Dermis lymphatic vessel endothelial cell (primary cell): Measurements from ENCODE around the gene DIDO1. TPM values are rescaled to one million over a fixed set of nuclear protein-coding genes. Genes with fewer than 3 reads are reported as not detected.

ENCODE experiments used
- total RNA-seq: library from RNA; depleted of rRNA; stranded (reverse); fragments of >200 nt; gene quantifications from 2 replicates; pipeline ENCODE4 v1.2.1, GENCODE V29; 2014

The DIDO1 gene
- total RNA-seq: 28.1 and 31.2 TPM in 2 replicates

GRCh38 chr20:62926229-62927127 is at the start of gene DIDO1:
Gene DIDO1, minus strand, starts transcription at chr20:62926505.

DNA sequence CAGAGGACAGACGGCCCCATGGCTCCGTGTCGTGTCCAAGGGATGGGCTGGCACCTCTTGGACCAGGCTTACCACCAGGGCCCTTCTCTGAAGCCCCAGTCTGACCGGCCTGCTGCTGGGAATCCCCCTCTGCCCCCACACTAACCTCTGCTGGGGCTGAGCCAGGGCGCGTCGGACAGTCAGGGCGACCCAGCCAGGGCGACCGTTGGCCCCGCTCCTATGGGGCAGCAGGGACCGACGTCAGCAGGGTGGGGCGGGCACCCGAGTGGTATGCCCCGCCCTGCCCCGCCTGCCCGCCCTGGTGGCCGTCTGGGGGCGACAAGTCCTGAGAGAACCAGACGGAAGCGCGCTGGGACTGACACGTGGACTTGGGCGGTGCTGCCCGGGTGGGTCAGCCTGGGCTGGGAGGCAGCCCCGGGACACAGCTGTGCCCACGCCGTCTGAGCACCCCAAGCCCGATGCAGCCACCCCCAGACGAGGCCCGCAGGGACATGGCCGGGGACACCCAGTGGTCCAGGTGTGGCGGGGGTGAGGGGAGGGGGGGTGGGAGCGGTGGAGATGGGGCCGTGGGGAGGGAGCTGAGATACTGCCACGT is 26.2 kb upstream of the DIDO1 start, which contains the start of gene SLC17A9:
SLC17A9 (plus strand) TSS at position 337 of the 595 bp plus-strand sequence; CDS start at position 459, 122 bp downstream.

GRCh38 chr20:62938105-62938888 is 12.0 kb upstream of the DIDO1 start, which contains the start of gene GID8:
Gene GID8, plus strand, starts transcription at chr20:62938147. Its CDS starts 3,356 bp downstream, at chr20:62941503.

GRCh38 chr20:62861726-62862336 is 64.5 kb downstream of the DIDO1 start, which contains the start of gene TCFL5:
Gene TCFL5, minus strand, starts transcription at chr20:62861822. Its CDS starts 152 bp downstream, at chr20:62861670.

Other genes with a start within 250 kb of the DIDO1 start
- not detected in 2 replicates for gene NTSR1, start 217.7 kb downstream of the DIDO1 start, total RNA-seq
- gene MRGBP, start 130.0 kb downstream of the DIDO1 start, total RNA-seq: 16.0 and 17.7 TPM in 2 replicates
- 20.2 and 20.5 TPM in 2 replicates for gene OGFR, start 121.7 kb downstream of the DIDO1 start, total RNA-seq
- 1.0 and 1.3 TPM in 2 replicates for gene COL9A3, start 109.5 kb downstream of the DIDO1 start, total RNA-seq
- gene TCFL5, start 64.7 kb downstream of the DIDO1 start, total RNA-seq: 13.1 and 13.5 TPM in 2 replicates
- gene GID8, start 11.6 kb upstream of the DIDO1 start, total RNA-seq: 40.4 and 43.9 TPM in 2 replicates
- gene SLC17A9, start 26.2 kb upstream of the DIDO1 start, total RNA-seq: 1.9 and 3.4 TPM in 2 replicates
- not detected in 2 replicates for gene BHLHE23, start 80.5 kb upstream of the DIDO1 start, total RNA-seq